Right ventricle myocardium inferior (tissue), 1 donor: Measurements from ENCODE around the gene ATP6V0E2. TPM values are rescaled to one million over a fixed set of nuclear protein-coding genes. Genes with fewer than 3 reads are reported as not detected.
"Not testable (repeated sequence)": the region's sequence is repeated elsewhere in the genome, so short reads cannot be mapped to it uniquely, and the experiment has no call there.

ENCODE experiments used
- ATAC-seq: fragments of 200-7000 bp; cut with Tn5 transposase; one replicate; pipeline ENCODE4 v1.9.1; 2020; ENCODE audit warnings: mild to moderate bottlenecking, moderate library complexity
- DNase-seq: peaks from one replicate; pipeline ENCODE4 v3.0.0; 2021; ENCODE audit errors: missing footprints
- intact Hi-C: fragments of 100-400 bp; cut with DNase I; formaldehyde crosslinking; loops from one replicate; pipeline ENCODE4 v1.11.0; 2022
- total RNA-seq: library from RNA; stranded (reverse); fragmentation: NEBNext Ultra II Directional; extraction: Animal tissue kit (Norgen Biotek cat#: 25700); gene quantifications from one replicate; pipeline ENCODE4 v1.2.1, GENCODE V29; 2021
- donor health status: DM: no; HTN: yes; CAD: no; lungs with severe emphysema.

Gene ATP6V0E2
- total RNA-seq, 1 donor from 2014 or later = 125 TPM

- intact Hi-C loops = no loop called here
- no peak for ATAC-seq
- peak; percentile 69 for DNase-seq
These were observed 11.6 kb downstream of the ATP6V0E2 start for GRCh38 chr7:149885191-149886017.

- intact Hi-C loops = no loop called here
- DNase-seq = no peak
- no peak for ATAC-seq
These were observed 12.2 kb downstream of the ATP6V0E2 start for GRCh38 chr7:149886018-149886415.

GRCh38 chr7:149887311-149887710 lies 13.5 kb downstream of the ATP6V0E2 start:
- ATAC-seq = no peak
- intact Hi-C loops = no loop called here
- DNase-seq = peak; percentile 33

- DNase-seq, intact Hi-C loops, ATAC-seq: not testable (repeated sequence)
These were observed 16.9 kb downstream of the ATP6V0E2 start for GRCh38 chr7:149890715-149891114.

GRCh38 chr7:149894957-149895356 lies 21.2 kb downstream of the ATP6V0E2 start:
- intact Hi-C loops, ATAC-seq, DNase-seq: not testable (repeated sequence)

- intact Hi-C loops, DNase-seq, ATAC-seq: not testable (repeated sequence)
These were observed 34.1 kb downstream of the ATP6V0E2 start for GRCh38 chr7:149907776-149908376.

- ATAC-seq, intact Hi-C loops, DNase-seq: not testable (repeated sequence)
These were observed 36.5 kb downstream of the ATP6V0E2 start for GRCh38 chr7:149910219-149910618.

- DNase-seq, intact Hi-C loops: not testable (repeated sequence)
- ATAC-seq = peak; percentile 26
These were observed 38.4 kb downstream of the ATP6V0E2 start for GRCh38 chr7:149912126-149912525.

GRCh38 chr7:149926414-149926813 lies 52.6 kb downstream of the ATP6V0E2 start:
- DNase-seq, ATAC-seq, intact Hi-C loops: not testable (repeated sequence)

Other genes with a start within 250 kb of the ATP6V0E2 start
- 7.0 TPM for gene ZNF467, start 100.4 kb upstream of the ATP6V0E2 start, total RNA-seq
- gene ZNF862, start 35.6 kb upstream of the ATP6V0E2 start, total RNA-seq = 10.1 TPM